Vagina (tissue), 2 donors: ENCODE measurements around the gene LAMC3.

Source experiments
- CTCF ChIP-seq, 3 experiments: fragments of 450-650 bp in 2 of 3; fragments of 200-600 bp in 1 of 3; sonication (generic) in 1 of 3; IDR thresholded peaks; one replicate each; pipeline ENCODE4 v1.5.1; 2017 to 2019; ENCODE audit warnings: antibody characterized with exemption in 3 of 3, mild to moderate bottlenecking in 2 of 3, moderate library complexity in 2 of 3
- POLR2AphosphoS5 ChIP-seq, 2 donors: sonication (generic); formaldehyde crosslinking; IDR thresholded peaks; one replicate each; pipeline ENCODE4 v1.9.0; 2017; ENCODE audit warnings: antibody characterized with exemption in 2 of 2, mild to moderate bottlenecking in 2 of 2, low read depth in 1 of 2; ENCODE audit not compliant: insufficient read depth in 1 of 2

- no peak for TF ChIP-seq CTCF (IDR thresholded peaks at IDR 0.05)
- no peak for TF ChIP-seq POLR2AphosphoS5 (IDR thresholded peaks at IDR 0.05; ENCODE audit: insufficient read depth in 1 of 2, low read depth in 1 of 2)
These were observed 92.4 kb downstream of the LAMC3 start for GRCh38 chr9:131101207-131101964.
